Measurements from ENCODE around the gene TSPAN9.

Gene TSPAN9

DNA sequence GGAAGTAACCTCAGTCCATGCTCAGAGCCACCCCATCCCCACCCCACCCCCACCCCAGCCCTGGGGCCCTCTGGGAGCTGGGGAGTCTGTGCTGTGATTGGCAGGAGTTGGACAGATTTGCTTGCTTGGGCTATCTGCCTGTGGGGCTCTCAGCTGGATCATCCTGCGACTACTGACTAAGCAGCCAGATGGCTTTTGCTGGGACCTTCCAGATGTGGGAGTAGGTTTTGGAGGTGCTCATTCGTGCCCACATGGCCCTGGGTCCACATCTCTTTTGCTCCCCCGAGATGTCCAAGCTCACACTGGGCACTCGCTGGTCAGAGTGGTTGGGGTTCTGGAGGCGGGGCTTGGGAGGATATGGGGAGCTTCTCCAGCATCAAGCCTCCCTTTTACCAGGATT is 138.9 kb downstream of the TSPAN9 start:
- ChIA-PET CTCF (interaction anchor here (1.8 kb wide), 1 partner anchor 13 kb away, joined by 6 read pairs; no protein-coding TSS in a partner anchor), POLR2A (no interaction called here)
- H3K27me3 ChIP-seq (replicated peaks in 2 of 5; ENCODE audit: control insufficient read depth in 4 of 5, insufficient read depth in 5 of 5, low read length in 4 of 5): peaks cover 0 to 29% (median 0%) of the 10 kb centered on the region in 5 experiments
- DNase-seq: no peak
- WGBS (ENCODE audit: insufficient coverage): 100% methylated on average over 3 of the region's 5 CpGs
- no peaks in the 10 kb centered on the region for H3K36me3 ChIP-seq (ENCODE audit: control insufficient read depth in 4 of 4, insufficient read depth in 4 of 4, low read length in 3 of 4)
- H3K9me3 ChIP-seq (ENCODE audit: control extremely low read depth in 1 of 5, control insufficient read depth in 4 of 5, insufficient read depth in 2 of 5, low read depth in 1 of 5, low read length in 4 of 5): no peaks in the 10 kb centered on the region
- no peak overlapping the region for H3K4me3 ChIP-seq (ENCODE audit: control insufficient read depth in 1 of 7, extremely low read depth in 1 of 7, insufficient read depth in 4 of 7, low read depth in 2 of 7, low read length in 6 of 7)
- H3K27ac ChIP-seq (ENCODE audit: insufficient read depth in 1 of 2, low read depth in 1 of 2, low read length in 2 of 2, poor library complexity in 1 of 2, severe bottlenecking in 2 of 2): no peak overlapping the region
- H3K4me1 ChIP-seq (ENCODE audit: control extremely low read depth in 1 of 4, control insufficient read depth in 4 of 4, insufficient read depth in 4 of 4, low read length in 3 of 4): peaks cover 0 to 5% (median 0%) of the 10 kb centered on the region in 4 experiments

GRCh38 chr12:3216726-3217682 is 139.8 kb downstream of the TSPAN9 start:
- Histone ChIP-seq H3K4me1 (ENCODE audit: control extremely low read depth in 1 of 4, control insufficient read depth in 4 of 4, insufficient read depth in 4 of 4, low read length in 3 of 4) (peaks cover 0 to 5% (median 0%) of the 10 kb centered on the region in 4 experiments), H3K4me3 (ENCODE audit: control insufficient read depth in 1 of 7, extremely low read depth in 1 of 7, insufficient read depth in 4 of 7, low read depth in 2 of 7, low read length in 6 of 7) (no peak overlapping the region), H3K36me3 (ENCODE audit: control insufficient read depth in 4 of 4, insufficient read depth in 4 of 4, low read length in 3 of 4) (no peaks in the 10 kb centered on the region), H3K27me3 (replicated peaks in 2 of 5; ENCODE audit: control insufficient read depth in 4 of 5, insufficient read depth in 5 of 5, low read length in 4 of 5) (peaks cover 0 to 29% (median 0%) of the 10 kb centered on the region in 5 experiments), H3K9me3 (ENCODE audit: control extremely low read depth in 1 of 5, control insufficient read depth in 4 of 5, insufficient read depth in 2 of 5, low read depth in 1 of 5, low read length in 4 of 5) (no peaks in the 10 kb centered on the region), H3K27ac (ENCODE audit: insufficient read depth in 1 of 2, low read depth in 1 of 2, low read length in 2 of 2, poor library complexity in 1 of 2, severe bottlenecking in 2 of 2) (no peak overlapping the region)
- WGBS (ENCODE audit: insufficient coverage): 94% methylated on average over 9 of the region's 12 CpGs
- no peak for DNase-seq
- ChIA-PET POLR2A (no interaction called here), CTCF (interaction anchor here (1.1 to 1.8 kb wide), 2 partner anchors 14 kb away, joined by 4 to 6 read pairs; no protein-coding TSS in a partner anchor)

DNA sequence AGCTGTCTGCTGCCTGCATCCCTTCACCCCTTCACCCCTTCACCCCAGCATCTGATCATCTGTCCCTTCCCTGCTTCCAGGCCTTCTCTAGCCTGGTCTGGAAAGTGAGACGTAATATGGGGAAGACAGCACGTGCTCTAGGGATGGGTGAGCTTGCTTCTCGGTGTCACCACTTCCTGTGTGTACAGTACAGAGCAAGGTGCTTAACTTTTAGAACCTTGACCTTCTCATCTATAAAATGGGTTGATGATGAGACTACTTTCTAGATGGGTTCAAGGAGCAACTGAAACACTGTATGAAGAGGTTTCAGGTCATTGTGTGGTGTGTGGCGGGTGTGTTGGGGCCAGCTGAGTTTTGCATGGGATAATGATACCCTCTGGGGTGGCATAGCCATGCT is 140.5 kb downstream of the TSPAN9 start:
- H3K27ac ChIP-seq (ENCODE audit: insufficient read depth in 1 of 2, low read depth in 1 of 2, low read length in 2 of 2, poor library complexity in 1 of 2, severe bottlenecking in 2 of 2): no peak overlapping the region

GRCh38 chr12:3218228-3219171 is 141.3 kb downstream of the TSPAN9 start:
- POLR2A ChIA-PET: no interaction called here
- Histone ChIP-seq H3K4me1 (ENCODE audit: control extremely low read depth in 1 of 4, control insufficient read depth in 4 of 4, insufficient read depth in 4 of 4, low read length in 3 of 4) (peaks cover 0 to 5% (median 0%) of the 10 kb centered on the region in 4 experiments), H3K9me3 (ENCODE audit: control extremely low read depth in 1 of 5, control insufficient read depth in 4 of 5, insufficient read depth in 2 of 5, low read depth in 1 of 5, low read length in 4 of 5) (no peaks in the 10 kb centered on the region), H3K4me3 (ENCODE audit: control insufficient read depth in 1 of 7, extremely low read depth in 1 of 7, insufficient read depth in 4 of 7, low read depth in 2 of 7, low read length in 6 of 7) (no peak overlapping the region), H3K27me3 (replicated peaks in 2 of 5; ENCODE audit: control insufficient read depth in 4 of 5, insufficient read depth in 5 of 5, low read length in 4 of 5) (peaks cover 0 to 23% (median 0%) of the 10 kb centered on the region in 5 experiments), H3K27ac (ENCODE audit: insufficient read depth in 1 of 2, low read depth in 1 of 2, low read length in 2 of 2, poor library complexity in 1 of 2, severe bottlenecking in 2 of 2) (no peak overlapping the region), H3K36me3 (ENCODE audit: control insufficient read depth in 4 of 4, insufficient read depth in 4 of 4, low read length in 3 of 4) (no peaks in the 10 kb centered on the region)
- CTCF ChIA-PET: interaction anchor here (0.7 to 1.1 kb wide), 3 partner anchors 10 to 15 kb away, joined by 3 to 4 read pairs (median 3); no protein-coding TSS in a partner anchor
- peak in 2 of 3 donors; percentile 23 to 36 for DNase-seq
- WGBS (ENCODE audit: insufficient coverage): 80% methylated on average over 17 of the region's 19 CpGs

More for the DNA sequence above, 140.5 kb downstream of the TSPAN9 start:
- no peak for DNase-seq
- no peak overlapping the region for H3K4me3 ChIP-seq (ENCODE audit: control insufficient read depth in 1 of 7, extremely low read depth in 1 of 7, insufficient read depth in 4 of 7, low read depth in 2 of 7, low read length in 6 of 7)
- 100% methylated on average over 1 of the region's 4 CpGs for WGBS (ENCODE audit: insufficient coverage)
- peaks cover 0 to 5% (median 0%) of the 10 kb centered on the region in 4 experiments for H3K4me1 ChIP-seq (ENCODE audit: control extremely low read depth in 1 of 4, control insufficient read depth in 4 of 4, insufficient read depth in 4 of 4, low read length in 3 of 4)
- POLR2A ChIA-PET: no interaction called here
- H3K36me3 ChIP-seq (ENCODE audit: control insufficient read depth in 4 of 4, insufficient read depth in 4 of 4, low read length in 3 of 4): no peaks in the 10 kb centered on the region
- CTCF ChIA-PET: interaction anchor here (0.7 to 1.1 kb wide), 2 partner anchors 9 to 14 kb away, joined by 3 to 4 read pairs; no protein-coding TSS in a partner anchor
- H3K27me3 ChIP-seq (replicated peaks in 2 of 5; ENCODE audit: control insufficient read depth in 4 of 5, insufficient read depth in 5 of 5, low read length in 4 of 5): peaks cover 0 to 26% (median 0%) of the 10 kb centered on the region in 5 experiments
- H3K9me3 ChIP-seq (ENCODE audit: control extremely low read depth in 1 of 5, control insufficient read depth in 4 of 5, insufficient read depth in 2 of 5, low read depth in 1 of 5, low read length in 4 of 5): no peaks in the 10 kb centered on the region

- H3K9me3 ChIP-seq (ENCODE audit: control extremely low read depth in 1 of 5, control insufficient read depth in 4 of 5, insufficient read depth in 2 of 5, low read depth in 1 of 5, low read length in 4 of 5): no peaks in the 10 kb centered on the region
- H3K4me3 ChIP-seq (ENCODE audit: control insufficient read depth in 1 of 7, extremely low read depth in 1 of 7, insufficient read depth in 4 of 7, low read depth in 2 of 7, low read length in 6 of 7): no peak overlapping the region
- peaks cover 0 to 8% (median 0%) of the 10 kb centered on the region in 4 experiments for H3K4me1 ChIP-seq (ENCODE audit: control extremely low read depth in 1 of 4, control insufficient read depth in 4 of 4, insufficient read depth in 4 of 4, low read length in 3 of 4)
- H3K27me3 ChIP-seq (replicated peaks in 2 of 5; ENCODE audit: control insufficient read depth in 4 of 5, insufficient read depth in 5 of 5, low read length in 4 of 5): peaks cover 0 to 17% (median 0%) of the 10 kb centered on the region in 5 experiments
- H3K27ac ChIP-seq (ENCODE audit: insufficient read depth in 1 of 2, low read depth in 1 of 2, low read length in 2 of 2, poor library complexity in 1 of 2, severe bottlenecking in 2 of 2): no peak overlapping the region
- CTCF ChIA-PET: interaction anchor here (0.8 kb wide), 1 partner anchor 10 kb away, joined by 3 read pairs; no protein-coding TSS in a partner anchor
- no peak for DNase-seq
- POLR2A ChIA-PET: no interaction called here
- WGBS (ENCODE audit: insufficient coverage): 100% methylated on average over 4 of the region's 8 CpGs
- H3K36me3 ChIP-seq (ENCODE audit: control insufficient read depth in 4 of 4, insufficient read depth in 4 of 4, low read length in 3 of 4): no peaks in the 10 kb centered on the region
Measured at GRCh38 chr12:3219233-3219632, 142.1 kb downstream of the TSPAN9 start.

DNA sequence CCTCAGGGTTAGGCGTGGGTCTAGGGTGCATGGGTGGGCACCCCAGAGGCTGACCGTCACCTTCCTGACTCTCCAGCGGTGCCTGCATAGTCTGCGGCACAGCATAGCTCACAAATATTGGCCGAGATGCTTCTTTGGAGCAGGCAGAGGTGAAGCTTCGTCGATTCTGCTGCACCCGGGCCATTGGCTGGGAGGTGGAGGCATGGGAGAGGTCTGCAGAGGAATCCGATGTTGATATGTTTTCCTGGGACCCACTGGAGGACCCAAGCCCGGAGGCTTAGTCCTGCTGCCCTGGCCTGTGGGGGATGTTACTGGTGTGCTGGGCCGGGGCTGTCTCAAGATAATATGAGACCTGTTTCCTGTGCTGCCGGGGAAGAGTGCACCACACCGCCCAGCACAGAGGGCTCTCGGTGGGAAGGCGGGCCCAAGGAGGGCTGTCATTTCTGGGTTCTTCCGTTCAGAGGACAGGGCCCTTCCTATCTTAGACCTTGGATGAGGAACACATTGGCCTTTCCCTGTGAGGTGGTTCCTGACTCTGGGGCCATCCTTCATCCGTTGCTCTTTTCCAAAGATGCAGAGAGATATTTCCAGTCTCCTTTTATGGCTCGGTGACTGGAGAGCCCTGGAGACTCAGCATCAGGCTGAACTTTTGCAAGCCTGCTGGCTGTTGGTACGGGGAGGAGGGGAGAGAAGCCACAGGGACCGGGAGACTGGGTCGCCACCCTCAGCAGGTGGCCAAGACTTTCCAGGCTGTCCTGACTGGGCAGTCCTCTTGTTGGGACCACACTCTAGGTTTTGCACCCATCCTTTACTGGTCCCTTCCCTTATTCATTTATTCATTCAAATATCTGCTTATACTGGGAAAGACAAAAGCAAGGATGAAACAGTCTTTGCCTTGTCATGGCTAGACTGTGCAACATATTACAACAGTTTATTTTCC is 143.5 kb downstream of the TSPAN9 start:
- Histone ChIP-seq H3K27me3 (replicated peaks in 2 of 5; ENCODE audit: control insufficient read depth in 4 of 5, insufficient read depth in 5 of 5, low read length in 4 of 5) (peaks cover 0 to 8% (median 0%) of the 10 kb centered on the region in 5 experiments), H3K4me3 (ENCODE audit: control insufficient read depth in 1 of 7, extremely low read depth in 1 of 7, insufficient read depth in 4 of 7, low read depth in 2 of 7, low read length in 6 of 7) (no peak overlapping the region), H3K27ac (ENCODE audit: insufficient read depth in 1 of 2, low read depth in 1 of 2, low read length in 2 of 2, poor library complexity in 1 of 2, severe bottlenecking in 2 of 2) (no peak overlapping the region), H3K4me1 (ENCODE audit: control extremely low read depth in 1 of 4, control insufficient read depth in 4 of 4, insufficient read depth in 4 of 4, low read length in 3 of 4) (peaks cover 0 to 22% (median 9%) of the 10 kb centered on the region in 4 experiments), H3K36me3 (ENCODE audit: control insufficient read depth in 4 of 4, insufficient read depth in 4 of 4, low read length in 3 of 4) (no peaks in the 10 kb centered on the region), H3K9me3 (ENCODE audit: control extremely low read depth in 1 of 5, control insufficient read depth in 4 of 5, insufficient read depth in 2 of 5, low read depth in 1 of 5, low read length in 4 of 5) (no peaks in the 10 kb centered on the region)
- POLR2A ChIA-PET: no interaction called here
- CTCF ChIA-PET: interaction anchor here (0.9 kb wide), 1 partner anchor 55 kb away, joined by 3 read pairs; no protein-coding TSS in a partner anchor
- no peak for DNase-seq
- 80% methylated on average over 18 of the region's 21 CpGs for WGBS (ENCODE audit: insufficient coverage)

All from common myeloid progenitor, CD34-positive (primary cell).